ENCODE measurements around the gene ZBTB34.

ZBTB34 gene

GRCh38 chr9:126842977-126843799, 17.3 kb upstream of the ZBTB34 start:
- H3K4me3 ChIP-seq (ENCODE audit: low read depth, low read length) = no peak overlapping the region

- no peak overlapping the region for H3K4me3 ChIP-seq (ENCODE audit: low read depth, low read length)
These were observed 16.4 kb upstream of the ZBTB34 start for GRCh38 chr9:126844085-126844484.

GRCh38 chr9:126847051-126847450, 13.4 kb upstream of the ZBTB34 start:
- no peak overlapping the region for H3K4me3 ChIP-seq (ENCODE audit: low read depth, low read length)

GRCh38 chr9:126849591-126850225, 10.7 kb upstream of the ZBTB34 start:
- H3K4me3 ChIP-seq (ENCODE audit: low read depth, low read length) = no peak overlapping the region

- H3K4me3 ChIP-seq (ENCODE audit: low read depth, low read length) = no peak overlapping the region
These were observed 9.1 kb upstream of the ZBTB34 start for GRCh38 chr9:126851286-126851880.

- H3K4me3 ChIP-seq (ENCODE audit: low read depth, low read length) = no peak overlapping the region
These were observed 8.3 kb upstream of the ZBTB34 start for GRCh38 chr9:126852086-126852688.

- H3K4me3 ChIP-seq (ENCODE audit: low read depth, low read length) = no peak overlapping the region
These were observed 6.8 kb upstream of the ZBTB34 start for GRCh38 chr9:126853667-126854066.

GRCh38 chr9:126854734-126855133, 5.7 kb upstream of the ZBTB34 start:
- H3K4me3 ChIP-seq (ENCODE audit: low read depth, low read length) = no peak overlapping the region

GRCh38 chr9:126856326-126856877, 4.0 kb upstream of the ZBTB34 start:
- H3K4me3 ChIP-seq (ENCODE audit: low read depth, low read length) = no peak overlapping the region

- H3K4me3 ChIP-seq (ENCODE audit: low read depth, low read length) = no peak overlapping the region
These were observed 3.0 kb upstream of the ZBTB34 start for GRCh38 chr9:126857261-126857960.

- H3K4me3 ChIP-seq (ENCODE audit: low read depth, low read length) = no peak overlapping the region
These were observed 1.3 kb upstream of the ZBTB34 start for GRCh38 chr9:126859111-126859510.

GRCh38 chr9:126860757-126861466, 473 bp downstream of the ZBTB34 start:
- H3K4me3 ChIP-seq (ENCODE audit: low read depth, low read length) = peak overlapping the region; percentile 74

- peak overlapping the region; percentile 74 for H3K4me3 ChIP-seq (ENCODE audit: low read depth, low read length)
These were observed 1.3 kb downstream of the ZBTB34 start for GRCh38 chr9:126861707-126862103.

- no peak overlapping the region for H3K4me3 ChIP-seq (ENCODE audit: low read depth, low read length)
These were observed 1.8 kb downstream of the ZBTB34 start for GRCh38 chr9:126862104-126862761.

GRCh38 chr9:126864771-126865170, 4.3 kb downstream of the ZBTB34 start:
- H3K4me3 ChIP-seq (ENCODE audit: low read depth, low read length) = no peak overlapping the region

- H3K4me3 ChIP-seq (ENCODE audit: low read depth, low read length) = no peak overlapping the region
These were observed 8.9 kb downstream of the ZBTB34 start for GRCh38 chr9:126869368-126869767.

GRCh38 chr9:126872516-126872915, 12.1 kb downstream of the ZBTB34 start:
- H3K4me3 ChIP-seq (ENCODE audit: low read depth, low read length) = no peak overlapping the region

- H3K4me3 ChIP-seq (ENCODE audit: low read depth, low read length) = no peak overlapping the region
These were observed 14.3 kb downstream of the ZBTB34 start for GRCh38 chr9:126874546-126875314.
